Suprapubic skin (tissue), 4 donors: Measurements from ENCODE around the gene PIAS1. TPM values are rescaled to one million over a fixed set of nuclear protein-coding genes. Genes with fewer than 3 reads are reported as not detected.
"Not testable (repeated sequence)": the region's sequence is repeated elsewhere in the genome, so short reads cannot be mapped to it uniquely, and the experiment has no call there.

Experiments
- DNase-seq, 2 donors: peaks; one replicate each; pipeline ENCODE4 v3.0.0-alpha.2; 2019; ENCODE audit warnings: low spot score in 2 of 2
- H3K27ac ChIP-seq: fragments of 200-600 bp; sonication (generic); one replicate; pipeline ENCODE4 v1.5.1; 2019
- H3K27me3 ChIP-seq: fragments of 200-600 bp; sonication (generic); one replicate; pipeline ENCODE4 v1.5.1; 2019
- H3K36me3 ChIP-seq: fragments of 200-600 bp; sonication (generic); one replicate; pipeline ENCODE4 v1.5.1; 2019
- H3K4me1 ChIP-seq: fragments of 200-600 bp; sonication (generic); one replicate; pipeline ENCODE4 v1.5.1; 2019
- H3K4me3 ChIP-seq: fragments of 200-600 bp; sonication (generic); one replicate; pipeline ENCODE4 v1.5.1; 2019; ENCODE audit warnings: mild to moderate bottlenecking
- H3K9me3 ChIP-seq: fragments of 200-600 bp; sonication (generic); one replicate; pipeline ENCODE4 v1.5.1; 2019
- EP300 ChIP-seq: sonication (generic); formaldehyde crosslinking; IDR thresholded peaks from one replicate; pipeline ENCODE4 v1.6.1; 2017; ENCODE audit warnings: antibody characterized with exemption
- POLR2A ChIP-seq, 2 donors: fragments of 450-650 bp; IDR thresholded peaks; one replicate each; pipeline ENCODE4 v1.6.1; 2017; ENCODE audit warnings: antibody characterized with exemption in 2 of 2, mild to moderate bottlenecking in 2 of 2, moderate library complexity in 2 of 2
- POLR2AphosphoS5 ChIP-seq, 3 donors: sonication (generic); formaldehyde crosslinking; IDR thresholded peaks; one replicate each; pipeline ENCODE4 v1.6.1; 2017; ENCODE audit warnings: antibody characterized with exemption in 3 of 3
- WGBS: methylation state at CpG from one replicate; pipeline ENCODE4 v1.1.5; 2018; 5-methylcytosine and 5-hydroxymethylcytosine counted together
- total RNA-seq, 4 donors: library from RNA; depleted of rRNA; stranded (reverse); fragments of >200 nt; gene quantifications; one replicate each; pipeline ENCODE4 v1.1.0, GENCODE V29; 2016
- TF ChIP-seq, protein P1 (sequence below), 2 donors: fragments of 200-600 bp in 1 of 2; fragments of 450-650 bp in 1 of 2; sonication (generic) in 1 of 2; IDR thresholded peaks; one replicate each; pipeline ENCODE4 v1.5.1; 2016 to 2019; ENCODE audit warnings: antibody characterized with exemption in 2 of 2, mild to moderate bottlenecking in 1 of 2, moderate library complexity in 1 of 2

Gene PIAS1
- 10 to 100 TPM; 43.7 to 71.5 (median 52.5) TPM for total RNA-seq

- peak within 1 kb of the TSS; percentile 94 for H3K27ac ChIP-seq
- TF ChIP-seq, protein P1, sequence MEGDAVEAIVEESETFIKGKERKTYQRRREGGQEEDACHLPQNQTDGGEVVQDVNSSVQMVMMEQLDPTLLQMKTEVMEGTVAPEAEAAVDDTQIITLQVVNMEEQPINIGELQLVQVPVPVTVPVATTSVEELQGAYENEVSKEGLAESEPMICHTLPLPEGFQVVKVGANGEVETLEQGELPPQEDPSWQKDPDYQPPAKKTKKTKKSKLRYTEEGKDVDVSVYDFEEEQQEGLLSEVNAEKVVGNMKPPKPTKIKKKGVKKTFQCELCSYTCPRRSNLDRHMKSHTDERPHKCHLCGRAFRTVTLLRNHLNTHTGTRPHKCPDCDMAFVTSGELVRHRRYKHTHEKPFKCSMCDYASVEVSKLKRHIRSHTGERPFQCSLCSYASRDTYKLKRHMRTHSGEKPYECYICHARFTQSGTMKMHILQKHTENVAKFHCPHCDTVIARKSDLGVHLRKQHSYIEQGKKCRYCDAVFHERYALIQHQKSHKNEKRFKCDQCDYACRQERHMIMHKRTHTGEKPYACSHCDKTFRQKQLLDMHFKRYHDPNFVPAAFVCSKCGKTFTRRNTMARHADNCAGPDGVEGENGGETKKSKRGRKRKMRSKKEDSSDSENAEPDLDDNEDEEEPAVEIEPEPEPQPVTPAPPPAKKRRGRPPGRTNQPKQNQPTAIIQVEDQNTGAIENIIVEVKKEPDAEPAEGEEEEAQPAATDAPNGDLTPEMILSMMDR (IDR thresholded peaks at IDR 0.05) = peak in 1 of 2 donors; percentile 5
- no peak for TF ChIP-seq EP300
- peak in 2 of 3 donors; percentile 55 to 83 for TF ChIP-seq POLR2AphosphoS5 (IDR thresholded peaks at IDR 0.05)
- peak; percentile 58 to 89 for TF ChIP-seq POLR2A (IDR thresholded peaks at IDR 0.05)
- 2% methylated on average over 41 of the region's 72 CpGs for WGBS
- H3K4me1 ChIP-seq = peaks cover 39% of the 10 kb centered on the region
- no peaks in the 10 kb centered on the region for H3K27me3 ChIP-seq
- H3K9me3 ChIP-seq = no peaks in the 10 kb centered on the region
- peak; percentile 95 for DNase-seq
- H3K4me3 ChIP-seq = peak within 1 kb of the TSS; percentile 95
- no peaks in the 10 kb centered on the region for H3K36me3 ChIP-seq
Observed at GRCh38 chr15:68053701-68054627, at the start of gene PIAS1. PIAS1 (plus strand) TSS chr15:68054315; CDS start chr15:68054327, 12 bp downstream.

DNA sequence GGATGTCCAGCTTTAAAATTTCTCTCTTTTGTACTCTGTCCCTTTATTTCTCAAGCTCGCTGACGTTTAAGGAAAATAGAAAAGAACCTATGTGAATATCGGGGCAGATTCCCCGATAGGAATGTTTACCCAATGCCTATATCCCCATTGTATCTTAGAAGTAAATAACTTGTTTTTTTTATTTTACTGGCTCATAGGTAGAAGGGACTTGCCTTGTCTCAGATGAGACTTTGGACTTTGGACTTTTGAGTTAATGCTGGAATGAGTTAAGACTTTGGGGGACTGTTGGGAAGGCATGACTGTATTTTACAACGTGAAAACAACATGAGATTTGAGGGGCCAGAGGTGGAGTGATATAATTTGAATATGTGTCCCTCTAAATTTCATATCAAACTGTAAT lies 46.5 kb upstream of the PIAS1 start:
- H3K27me3 ChIP-seq, H3K9me3 ChIP-seq, H3K4me1 ChIP-seq, H3K36me3 ChIP-seq, H3K27ac ChIP-seq, DNase-seq, H3K4me3 ChIP-seq: not testable (repeated sequence)
- WGBS = 93% methylated on average over 5 of the region's 5 CpGs

DNA sequence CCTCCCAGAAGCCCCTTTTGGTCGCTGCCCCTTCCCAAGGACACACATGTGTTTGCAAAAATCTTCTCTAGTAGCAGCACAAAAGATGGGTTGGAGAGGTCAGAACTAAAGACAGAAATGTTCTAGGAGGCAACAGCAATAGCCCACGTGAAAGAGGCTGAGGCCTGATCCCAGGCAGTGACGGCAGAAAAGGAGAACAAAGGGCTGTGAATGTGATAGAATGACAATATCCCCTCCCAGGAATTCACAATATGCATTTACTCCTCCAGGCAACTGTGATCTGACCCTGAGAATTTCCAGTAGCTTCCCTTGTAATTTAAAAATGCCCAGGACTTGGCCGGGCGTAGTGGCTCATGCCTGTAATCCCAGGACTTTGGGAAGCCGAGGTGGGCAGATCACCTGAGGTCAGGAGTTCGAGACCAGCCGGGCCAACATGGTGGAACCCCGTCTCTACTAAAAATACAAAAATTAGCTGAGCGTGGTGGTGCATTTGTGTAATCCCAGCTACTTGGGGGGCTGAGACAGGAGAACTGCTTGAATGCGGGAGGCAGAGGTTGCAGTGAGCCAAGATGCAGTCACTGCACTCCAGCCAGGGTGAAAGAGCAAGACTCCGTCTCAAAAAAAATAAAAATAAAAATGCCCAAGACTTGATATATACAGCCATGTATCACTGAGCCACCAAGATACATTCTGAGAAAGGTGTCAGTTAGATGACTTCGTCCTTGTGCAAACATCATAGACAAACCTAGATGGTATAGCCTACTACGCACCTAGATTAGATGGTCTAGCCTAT lies 43.6 kb upstream of the PIAS1 start:
- TF ChIP-seq POLR2A (IDR thresholded peaks at IDR 0.05) = no peak
- TF ChIP-seq, protein P1 (IDR thresholded peaks at IDR 0.05) = no peak
- TF ChIP-seq POLR2AphosphoS5 (IDR thresholded peaks at IDR 0.05) = no peak
- TF ChIP-seq EP300 = no peak
- H3K4me1 ChIP-seq = peaks cover 9% of the 10 kb centered on the region
- DNase-seq = no peak
- no peaks in the 10 kb centered on the region for H3K36me3 ChIP-seq
- H3K27me3 ChIP-seq = no peaks in the 10 kb centered on the region
- no peaks in the 10 kb centered on the region for H3K9me3 ChIP-seq
- no peak overlapping the region for H3K4me3 ChIP-seq
- WGBS = 91% methylated on average over 14 of the region's 14 CpGs
- H3K27ac ChIP-seq = no peak overlapping the region

DNA sequence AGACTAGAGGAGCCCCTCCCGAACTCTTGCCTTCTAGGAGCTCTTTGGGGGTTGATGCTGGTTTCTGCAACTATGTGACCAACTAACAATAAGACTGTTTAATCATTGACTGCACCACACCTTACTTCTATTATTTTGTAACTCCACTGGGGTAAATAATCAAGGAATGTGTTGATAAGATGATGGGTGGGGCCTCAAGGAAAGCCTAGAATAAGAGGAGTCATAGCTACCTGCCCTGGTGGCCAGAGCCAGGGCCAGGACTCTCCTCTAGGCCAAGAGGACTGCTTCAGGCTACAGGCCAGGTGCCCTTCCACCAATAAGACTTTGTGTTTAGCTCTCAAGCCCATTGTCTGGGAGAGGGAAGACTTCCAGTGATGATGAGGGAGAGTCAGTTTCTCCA lies 41.2 kb upstream of the PIAS1 start:
- TF ChIP-seq POLR2AphosphoS5 (IDR thresholded peaks at IDR 0.05) = no peak
- TF ChIP-seq EP300 = no peak
- TF ChIP-seq, protein P1 (IDR thresholded peaks at IDR 0.05) = no peak
- no peak for TF ChIP-seq POLR2A (IDR thresholded peaks at IDR 0.05)
- WGBS = 91% methylated on average over 1 of the region's 1 CpG
- no peak for DNase-seq
- Histone ChIP-seq H3K27me3 (no peaks in the 10 kb centered on the region), H3K36me3 (no peaks in the 10 kb centered on the region), H3K9me3 (no peaks in the 10 kb centered on the region), H3K4me3 (no peak overlapping the region), H3K4me1 (peaks cover 9% of the 10 kb centered on the region), H3K27ac (no peak overlapping the region)

- TF ChIP-seq EP300 = no peak
- TF ChIP-seq POLR2A (IDR thresholded peaks at IDR 0.05) = no peak
- no peak for TF ChIP-seq POLR2AphosphoS5 (IDR thresholded peaks at IDR 0.05)
- TF ChIP-seq, protein P1 (IDR thresholded peaks at IDR 0.05) = no peak
- Histone ChIP-seq H3K9me3 (no peaks in the 10 kb centered on the region), H3K4me3 (no peak overlapping the region), H3K36me3 (no peaks in the 10 kb centered on the region), H3K27me3 (no peaks in the 10 kb centered on the region), H3K27ac (no peak overlapping the region), H3K4me1 (peaks cover 9% of the 10 kb centered on the region)
- WGBS = 64% methylated on average over 1 of the region's 1 CpG
- DNase-seq = no peak
Observed at GRCh38 chr15:68014219-68014618, 39.9 kb upstream of the PIAS1 start.
